Endothelial cell of umbilical vein (primary cell): ENCODE results near the gene SRCIN1. TPM values are rescaled to one million over a fixed set of nuclear protein-coding genes. Genes with fewer than 3 reads are reported as not detected.

ENCODE experiments used
- BruUV-seq: library from RNA; stranded (reverse); fragments of 400-500 nt; replicated peaks from 2 replicates; lab custom pipeline; 2021; lab: Mats Ljungman, UMichigan
- CTCF ChIA-PET: fragments of 300-600, 350-600 bp; sonication (Branson Sonifier 250); formaldehyde crosslinking; loops from one replicate; lab custom pipeline; 2021; ENCODE audit warnings: antibody characterized with exemption, inconsistent platforms; lab: Charles Lee
- POLR2A ChIA-PET: fragments of 300-600, 350-600 bp; sonication (Branson Sonifier 250); formaldehyde crosslinking; loops from one replicate; lab custom pipeline; 2021; ENCODE audit warnings: antibody characterized with exemption, inconsistent platforms; lab: Charles Lee
- DNase-seq: peaks from one replicate; pipeline ENCODE4 v3.0.0-alpha.2; 2011; ENCODE audit warnings: low read depth, low spot score
- FAIRE-seq: peaks from 2 replicates; lab custom pipeline; 2011; peaks lifted over from hg19 to GRCh38; lab: Jason Lieb, UNC
- H2AFZ ChIP-seq: 2 replicates; pipeline ENCODE4 v1.6.0; 2012; ENCODE audit warnings: low read depth, low read length, control low read depth, inconsistent platforms
- H3K27ac ChIP-seq: 2 replicates; pipeline ENCODE4 v1.5.1; 2011; ENCODE audit warnings: low read depth, mild to moderate bottlenecking, control low read depth, low read length, moderate library complexity; ENCODE audit not compliant: insufficient read depth
- H3K27me3 ChIP-seq, 2 experiments: 2 replicates each; pipeline versions ENCODE4 v1.6.0 to v1.6.1; 2011; ENCODE audit warnings: low read length in 2 of 2, mixed read lengths in 1 of 2; ENCODE audit not compliant: control insufficient read depth in 2 of 2, insufficient read depth in 2 of 2
- H3K36me3 ChIP-seq, 2 experiments: 2 replicates in 1 of 2; 3 replicates in 1 of 2; pipeline ENCODE4 v1.5.1; 2011; ENCODE audit warnings: low read length in 2 of 2, mild to moderate bottlenecking in 1 of 2, moderate library complexity in 1 of 2; ENCODE audit not compliant: control insufficient read depth in 2 of 2, insufficient read depth in 2 of 2; ENCODE audit errors: extremely low read depth in 1 of 2
- H3K4me1 ChIP-seq: 3 replicates; pipeline ENCODE4 v1.5.1; 2011; ENCODE audit warnings: mild to moderate bottlenecking, low read length; ENCODE audit not compliant: control insufficient read depth, insufficient read depth; ENCODE audit errors: extremely low read depth
- H3K4me2 ChIP-seq: 2 replicates; pipeline ENCODE4 v1.6.1; 2011; ENCODE audit warnings: low read length, control low read depth, mixed read lengths; ENCODE audit not compliant: insufficient read depth
- H3K4me3 ChIP-seq, 3 experiments: fragments of 200-600 bp in 1 of 3; sonication (generic), shearing (Covaris generic) in 1 of 3; replicated peaks in 1 of 3; 2 replicates each; pipeline ENCODE4 v1.5.1; 2011 to 2016; ENCODE audit warnings: control low read depth in 3 of 3, low read length in 3 of 3, mild to moderate bottlenecking in 2 of 3, inconsistent platforms in 1 of 3, low read depth in 1 of 3, moderate library complexity in 1 of 3; ENCODE audit not compliant: insufficient read depth in 1 of 3
- H3K79me2 ChIP-seq: 2 replicates; pipeline ENCODE4 v1.6.0; 2012; ENCODE audit warnings: low read length, inconsistent platforms; ENCODE audit not compliant: control insufficient read depth, insufficient read depth
- H3K9ac ChIP-seq: replicated peaks from 2 replicates; pipeline ENCODE3; 2011; ENCODE audit warnings: low read length, control low read depth; ENCODE audit not compliant: insufficient read depth; ENCODE audit errors: extremely low read depth
- H3K9me1 ChIP-seq: replicated peaks from 3 replicates; pipeline ENCODE4 v1.6.0; 2011; ENCODE audit warnings: mild to moderate bottlenecking, low read length; ENCODE audit not compliant: control insufficient read depth, insufficient read depth; ENCODE audit errors: extremely low read depth
- H3K9me3 ChIP-seq: replicated peaks from 2 replicates; pipeline ENCODE4 v1.5.1; 2012; ENCODE audit warnings: low read length, inconsistent platforms; ENCODE audit not compliant: control insufficient read depth, insufficient read depth
- H4K20me1 ChIP-seq: replicated peaks from 2 replicates; pipeline ENCODE3; 2011; ENCODE audit warnings: mild to moderate bottlenecking, low read length; ENCODE audit not compliant: control insufficient read depth, insufficient read depth; ENCODE audit errors: extremely low read depth
- CTCF ChIP-seq, 2 donors: IDR thresholded peaks; 1 replicate in 1 of 2; 2 replicates in 1 of 2; pipeline ENCODE4 v1.5.1; 2011; ENCODE audit warnings: low read length in 2 of 2, mild to moderate bottlenecking in 2 of 2, moderate library complexity in 2 of 2, control low read depth in 1 of 2, inconsistent platforms in 1 of 2, low read depth in 1 of 2; ENCODE audit not compliant: insufficient read depth in 1 of 2; ENCODE audit errors: extremely low read depth in 1 of 2
- EZH2 ChIP-seq: IDR thresholded peaks from 2 replicates; pipeline ENCODE4 v1.6.1; 2012; ENCODE audit warnings: borderline replicate concordance, low read depth, mild to moderate bottlenecking, moderate library complexity, low read length, inconsistent platforms; ENCODE audit not compliant: severe bottlenecking
- FOS ChIP-seq: IDR thresholded peaks from 2 replicates; pipeline ENCODE4 v1.6.1; 2011; ENCODE audit warnings: mild to moderate bottlenecking, low read length, moderate library complexity, borderline replicate concordance; ENCODE audit not compliant: insufficient read depth
- GATA2 ChIP-seq: IDR thresholded peaks from 2 replicates; pipeline ENCODE4 v1.7.0; 2011; ENCODE audit warnings: low read depth, mild to moderate bottlenecking, moderate library complexity, mixed read lengths, low read length; ENCODE audit not compliant: insufficient read length, insufficient read depth
- JUN ChIP-seq: IDR thresholded peaks from 2 replicates; pipeline ENCODE4 v1.6.1; 2011; ENCODE audit warnings: borderline replicate concordance, low read depth; ENCODE audit not compliant: insufficient read length, insufficient read depth
- MAX ChIP-seq: IDR thresholded peaks from 2 replicates; pipeline ENCODE4 v1.6.1; 2011; ENCODE audit not compliant: insufficient read depth, insufficient read length
- MYC ChIP-seq: IDR thresholded peaks from one replicate; pipeline ENCODE4 v1.6.1; 2011; ENCODE audit warnings: mild to moderate bottlenecking, low read depth, low read length
- POLR2A ChIP-seq: IDR thresholded peaks from 2 replicates; pipeline ENCODE4 v1.6.1; 2012; ENCODE audit warnings: low read depth, mild to moderate bottlenecking, control low read depth, low read length
- POLR2AphosphoS5 ChIP-seq: IDR thresholded peaks from 2 replicates; pipeline ENCODE4 v1.6.1; 2012; ENCODE audit warnings: low read depth, mild to moderate bottlenecking, control low read depth, low read length, moderate library complexity; ENCODE audit not compliant: insufficient read depth
- dilution Hi-C: fragments of 300-500 bp; cut with MboI; formaldehyde crosslinking; loops from one replicate; pipeline ENCODE4 v1.15.0; 2019; ENCODE audit warnings: low sequenced_read_pairs; ENCODE audit not compliant: extremely low pct_ligation_motif_present
- intact Hi-C: fragments of 100-400 bp; cut with micrococcal nuclease; formaldehyde crosslinking; loops from one replicate; pipeline ENCODE4 v1.10.0; 2022
- polyA plus RNA-seq, 4 experiments: library from polyadenylated mRNA; depleted of rRNA in 3 of 4; stranded (reverse) in 3 of 4; unstranded in 1 of 4; fragments of >200 nt; gene quantifications; 2 replicates each; pipeline versions ENCODE4 v1.2.1 to v1.2.3, GENCODE V29; 2011 to 2012; ENCODE audit warnings: missing spikeins in 1 of 4
- total RNA-seq: library from RNA; stranded (reverse); gene quantifications from 2 replicates; pipeline ENCODE4 v1.2.3, GENCODE V29; 2021

SRCIN1 gene
- total and polyA plus RNA-seq, 2 donors (not counting 3 experiments of a cell fraction or from before 2014, with no cell fraction given) = 0.15 to 0.35 TPM

GRCh38 chr17:38611872-38612376 lies 6.2 kb upstream of the SRCIN1 start:
- H3K4me3 ChIP-seq = no peak overlapping the region
- no peak for TF ChIP-seq JUN
- TF ChIP-seq MYC = no peak
- no peak for TF ChIP-seq POLR2AphosphoS5
- TF ChIP-seq FOS = no peak
- TF ChIP-seq GATA2 = no peak
- no peak for TF ChIP-seq MAX
- no peak for TF ChIP-seq CTCF (IDR thresholded peaks at IDR 0.05; ENCODE audit: extremely low read depth in 1 of 2, insufficient read depth in 1 of 2, low read depth in 1 of 2, low read length in 2 of 2)
- no peak for TF ChIP-seq EZH2
- no peak for TF ChIP-seq POLR2A
- H3K4me1 ChIP-seq = no peaks in the 10 kb centered on the region
- no peaks in the 10 kb centered on the region for H3K9me3 ChIP-seq
- H2AFZ ChIP-seq = no peak overlapping the region
- intact Hi-C loops = no loop called here
- BruUV-seq = no TSS peak
- H4K20me1 ChIP-seq = no peaks in the 10 kb centered on the region
- dilution Hi-C loops = no loop called here
- POLR2A ChIA-PET = no interaction called here
- CTCF ChIA-PET = interaction anchor here (0.8 to 1.1 kb wide), 2 partner anchors 51 to 54 kb away, joined by 3 to 4 read pairs; no protein-coding TSS in a partner anchor
- peaks cover 27 to 28% of the 10 kb centered on the region in 2 experiments for H3K27me3 ChIP-seq
- no peak for FAIRE-seq
- H3K36me3 ChIP-seq = no peaks in the 10 kb centered on the region
- H3K27ac ChIP-seq = no peak overlapping the region
- no peak overlapping the region for H3K9ac ChIP-seq
- H3K9me1 ChIP-seq = no peaks in the 10 kb centered on the region
- H3K79me2 ChIP-seq = no peaks in the 10 kb centered on the region
- DNase-seq = no peak
- no peak overlapping the region for H3K4me2 ChIP-seq
